ENCODE results near the gene EGLN1.

EGLN1 gene

GRCh38 chr1:231381729-231382128 is 40.4 kb downstream of the EGLN1 start:
- no peak overlapping the region for H3K4me3 ChIP-seq (replicated peaks; ENCODE audit: low read depth, low read length)

GRCh38 chr1:231376875-231377549 is 45.1 kb downstream of the EGLN1 start:
- no peak for TF ChIP-seq CTCF (IDR thresholded peaks at IDR 0.05; ENCODE audit: low read depth, low read length, missing control alignments)
- H3K4me3 ChIP-seq (replicated peaks; ENCODE audit: low read depth, low read length): no peak overlapping the region
- no peak for DNase-seq (ENCODE audit: extremely low read depth, low read depth)

More at GRCh38 chr1:231381729-231382128, 40.4 kb downstream of the EGLN1 start:
- DNase-seq (ENCODE audit: extremely low read depth, low read depth): no peak
- TF ChIP-seq CTCF (IDR thresholded peaks at IDR 0.05; ENCODE audit: low read depth, low read length, missing control alignments): no peak

GRCh38 chr1:231376101-231376500 is 46.0 kb downstream of the EGLN1 start:
- TF ChIP-seq CTCF (IDR thresholded peaks at IDR 0.05; ENCODE audit: low read depth, low read length, missing control alignments): no peak
- DNase-seq (ENCODE audit: extremely low read depth, low read depth): no peak

GRCh38 chr1:231374394-231374793 is 47.7 kb downstream of the EGLN1 start:
- no peak for DNase-seq (ENCODE audit: extremely low read depth, low read depth)
- no peak overlapping the region for H3K4me3 ChIP-seq (replicated peaks; ENCODE audit: low read depth, low read length)
- TF ChIP-seq CTCF (IDR thresholded peaks at IDR 0.05; ENCODE audit: low read depth, low read length, missing control alignments): no peak

More at GRCh38 chr1:231376101-231376500, 46.0 kb downstream of the EGLN1 start:
- no peak overlapping the region for H3K4me3 ChIP-seq (replicated peaks; ENCODE audit: low read depth, low read length)

- no peak overlapping the region for H3K4me3 ChIP-seq (replicated peaks; ENCODE audit: low read depth, low read length)
- no peak for DNase-seq (ENCODE audit: extremely low read depth, low read depth)
- no peak for TF ChIP-seq CTCF (IDR thresholded peaks at IDR 0.05; ENCODE audit: low read depth, low read length, missing control alignments)
These were observed 49.6 kb downstream of the EGLN1 start for GRCh38 chr1:231372501-231372900.

GRCh38 chr1:231369282-231369681 is 52.8 kb downstream of the EGLN1 start:
- no peak for DNase-seq (ENCODE audit: extremely low read depth, low read depth)
- no peak overlapping the region for H3K4me3 ChIP-seq (replicated peaks; ENCODE audit: low read depth, low read length)
- TF ChIP-seq CTCF (IDR thresholded peaks at IDR 0.05; ENCODE audit: low read depth, low read length, missing control alignments): no peak

- TF ChIP-seq CTCF (IDR thresholded peaks at IDR 0.05; ENCODE audit: low read depth, low read length, missing control alignments): no peak
- H3K4me3 ChIP-seq (replicated peaks; ENCODE audit: low read depth, low read length): no peak overlapping the region
- DNase-seq (ENCODE audit: extremely low read depth, low read depth): no peak
These were observed 57.9 kb downstream of the EGLN1 start for GRCh38 chr1:231364192-231364591.
